CD14-positive monocyte (primary cell): Measurements from ENCODE around the gene ATP2B1. TPM values are rescaled to one million over a fixed set of nuclear protein-coding genes. Genes with fewer than 3 reads are reported as not detected.

Experiments used
- DNase-seq, 3 donors: peaks; one replicate each; pipeline ENCODE4 v3.0.0-alpha.2; 2011 to 2022
- H2AFZ ChIP-seq: 2 replicates; pipeline ENCODE4 v1.6.0; 2012; ENCODE audit warnings: mild to moderate bottlenecking, low read depth, low read length, inconsistent platforms; ENCODE audit not compliant: insufficient read depth, poor library complexity, severe bottlenecking
- H3K27ac ChIP-seq, 2 donors: 1 replicate in 1 of 2; 2 replicates in 1 of 2; pipeline ENCODE4 v1.5.1; 2012 to 2013; ENCODE audit warnings: low read length in 2 of 2, control low read depth in 1 of 2, inconsistent platforms in 1 of 2, low read depth in 1 of 2, mild to moderate bottlenecking in 1 of 2
- H3K27me3 ChIP-seq, 2 donors: one replicate each; pipeline versions ENCODE4 v1.6.0 to v1.6.1; 2011 to 2013; ENCODE audit warnings: low read length in 2 of 2; ENCODE audit not compliant: control insufficient read depth in 2 of 2, insufficient read depth in 2 of 2
- H3K36me3 ChIP-seq, 2 donors: replicated peaks in 1 of 2; 1 replicate in 1 of 2; 2 replicates in 1 of 2; pipeline versions ENCODE4 v1.5.1 to v1.6.1; 2012 to 2013; ENCODE audit warnings: low read length in 2 of 2, control low read depth in 1 of 2, inconsistent platforms in 1 of 2, mild to moderate bottlenecking in 1 of 2; ENCODE audit not compliant: insufficient read depth in 2 of 2, control insufficient read depth in 1 of 2
- H3K4me1 ChIP-seq, 2 donors: 1 replicate in 1 of 2; 2 replicates in 1 of 2; pipeline versions ENCODE4 v1.5.1 to v1.6.1; 2012 to 2013; ENCODE audit warnings: low read length in 2 of 2, control low read depth in 1 of 2, inconsistent platforms in 1 of 2, mild to moderate bottlenecking in 1 of 2, moderate library complexity in 1 of 2; ENCODE audit not compliant: insufficient read depth in 2 of 2, control insufficient read depth in 1 of 2
- H3K4me2 ChIP-seq: replicated peaks from 2 replicates; pipeline ENCODE3; 2012; ENCODE audit warnings: low read length, moderate library complexity, mild to moderate bottlenecking; ENCODE audit not compliant: poor library complexity, severe bottlenecking; ENCODE audit errors: extremely low read depth
- H3K4me3 ChIP-seq, 3 experiments: fragments of 200-600 bp in 1 of 3; sonication (generic) in 1 of 3; replicated peaks in 1 of 3; 1 replicate in 2 of 3; 2 replicates in 1 of 3; pipeline ENCODE4 v1.5.1; 2011 to 2013; ENCODE audit warnings: low read length in 3 of 3, mild to moderate bottlenecking in 3 of 3, control low read depth in 2 of 3, low read depth in 2 of 3, inconsistent platforms in 1 of 3, moderate library complexity in 1 of 3
- H3K79me2 ChIP-seq: 2 replicates; pipeline ENCODE4 v1.6.0; 2012; ENCODE audit warnings: mild to moderate bottlenecking, control low read depth, inconsistent platforms, low read length, moderate library complexity; ENCODE audit not compliant: insufficient read depth
- H3K9ac ChIP-seq: 2 replicates; pipeline ENCODE4 v1.6.0; 2017; ENCODE audit warnings: low read length, mild to moderate bottlenecking; ENCODE audit not compliant: insufficient read depth, poor library complexity, severe bottlenecking
- H3K9me3 ChIP-seq, 2 donors: replicated peaks in 1 of 2; 1 replicate in 1 of 2; 2 replicates in 1 of 2; pipeline versions ENCODE4 v1.5.1 to v1.6.1; 2012 to 2013; ENCODE audit warnings: low read length in 2 of 2, control low read depth in 1 of 2; ENCODE audit not compliant: control insufficient read depth in 1 of 2, insufficient read depth in 1 of 2
- H4K20me1 ChIP-seq: 2 replicates; pipeline ENCODE4 v1.6.0; 2012; ENCODE audit warnings: mild to moderate bottlenecking, low read length, control low read depth, moderate library complexity; ENCODE audit not compliant: insufficient read depth
- H3K27ac Mint-ChIP-seq, 7 donors: one replicate each; pipeline ENCODE4 v1.8.0; 2020; ENCODE audit warnings: mild to moderate bottlenecking in 7 of 7, mixed read lengths in 7 of 7, moderate library complexity in 6 of 7, inconsistent platforms in 2 of 7
- H3K27me3 Mint-ChIP-seq, 3 donors: one replicate each; pipeline ENCODE4 v1.8.0; 2021 to 2022; ENCODE audit warnings: low read depth in 3 of 3, mild to moderate bottlenecking in 3 of 3, mixed read lengths in 3 of 3, moderate library complexity in 3 of 3, inconsistent platforms in 1 of 3
- H3K36me3 Mint-ChIP-seq, 2 donors: one replicate each; pipeline ENCODE4 v1.8.0; 2020; ENCODE audit warnings: mixed read lengths in 2 of 2, inconsistent platforms in 1 of 2, mild to moderate bottlenecking in 1 of 2
- H3K4me1 Mint-ChIP-seq: one replicate; pipeline ENCODE4 v1.8.0; 2020; ENCODE audit warnings: mild to moderate bottlenecking, mixed read lengths
- H3K4me3 Mint-ChIP-seq, 2 donors: one replicate each; pipeline ENCODE4 v1.8.0; 2020; ENCODE audit warnings: mild to moderate bottlenecking in 2 of 2, mixed read lengths in 2 of 2, moderate library complexity in 1 of 2
- H3K9me3 Mint-ChIP-seq, 7 donors: one replicate each; pipeline ENCODE4 v1.8.0; 2020 to 2022; ENCODE audit warnings: mixed read lengths in 7 of 7, mild to moderate bottlenecking in 6 of 7, moderate library complexity in 6 of 7, inconsistent platforms in 2 of 7
- CTCF ChIP-seq: fragments of 200-600 bp; IDR thresholded peaks from one replicate; pipeline ENCODE4 v1.8.0; 2022; ENCODE audit warnings: antibody characterized with exemption, mild to moderate bottlenecking
- WGBS: methylation state at CpG from one replicate; pipeline ENCODE4 v1.1.5; 2013; ENCODE audit warnings: missing lambda C conversion rate; ENCODE audit not compliant: insufficient coverage; 5-methylcytosine and 5-hydroxymethylcytosine counted together
- intact Hi-C, 2 donors: fragments of 100-400 bp; cut with micrococcal nuclease; formaldehyde crosslinking; loops; one replicate each; pipeline versions ENCODE4 v1.15.0 to v1.15.1; 2023
- polyA plus RNA-seq, 3 donors: library from polyadenylated mRNA; depleted of rRNA in 1 of 3; unstranded in 2 of 3; stranded (reverse) in 1 of 3; fragments of 300-500 nt in 2 of 3; fragments of >200 nt in 1 of 3; fragmentation: Illumina TruSeq in 2 of 3; gene quantifications; 1 replicate in 2 of 3; 2 replicates in 1 of 3; pipeline ENCODE4 v1.2.3, GENCODE V29; 2012 to 2021

The ATP2B1 gene
- polyA plus RNA-seq, 3 donors = 35.9 to 59.3 (median 53.9) TPM

- Histone ChIP-seq H3K27me3 (peaks cover 0 to 1% of the 10 kb centered on the region in 2 donors), H3K9me3 (no peaks in the 10 kb centered on the region), H4K20me1 (peaks cover 100% of the 10 kb centered on the region), H3K9ac (no peak overlapping the region), H3K27ac (no peak overlapping the region), H2AFZ (no peak overlapping the region), H3K79me2 (peaks cover 98% of the 10 kb centered on the region), H3K4me1 (peaks cover 12 to 29% of the 10 kb centered on the region in 2 donors), H3K4me3 (no peak overlapping the region), H3K4me2 (no peak overlapping the region), H3K36me3 (no peaks in the 10 kb centered on the region)
- Mint-ChIP-seq H3K36me3 (peaks cover 70 to 71% of the 10 kb centered on the region in 2 donors), H3K4me3 (no peak overlapping the region), H3K27ac (no peak overlapping the region), H3K4me1 (peaks cover 58% of the 10 kb centered on the region), H3K27me3 (peaks cover 0 to 10% (median 6%) of the 10 kb centered on the region in 3 donors), H3K9me3 (peaks cover 0 to 3% (median 0%) of the 10 kb centered on the region in 7 donors)
- WGBS = 100% methylated on average over 1 of the region's 3 CpGs
- no peak for DNase-seq
- peak; percentile 13 for TF ChIP-seq CTCF
- intact Hi-C loops = no loop called here
Measured at GRCh38 chr12:89701606-89702206, 6.9 kb downstream of the ATP2B1 start.

- H4K20me1 ChIP-seq = peaks cover 100% of the 10 kb centered on the region
- no peak overlapping the region for H2AFZ ChIP-seq
- Mint-ChIP-seq H3K9me3 (no peaks in the 10 kb centered on the region), H3K27ac (peak overlapping the region in 1 of 7 donors; percentile 35), H3K36me3 (peaks cover 61 to 62% of the 10 kb centered on the region in 2 donors), H3K4me1 (peaks cover 50% of the 10 kb centered on the region), H3K27me3 (peaks cover 0 to 2% (median 0%) of the 10 kb centered on the region in 3 donors), H3K4me3 (no peak overlapping the region)
- peaks cover 98% of the 10 kb centered on the region for H3K79me2 ChIP-seq
- 100% methylated on average over 2 of the region's 4 CpGs for WGBS
- H3K4me3 ChIP-seq = no peak overlapping the region
- H3K27ac ChIP-seq = no peak overlapping the region
- H3K9ac ChIP-seq = no peak overlapping the region
- intact Hi-C loops = no loop called here
- no peak for DNase-seq
- H3K4me2 ChIP-seq = no peak overlapping the region
- peaks cover 10 to 17% of the 10 kb centered on the region in 2 donors for H3K4me1 ChIP-seq
- no peaks in the 10 kb centered on the region for H3K36me3 ChIP-seq
- H3K9me3 ChIP-seq = no peaks in the 10 kb centered on the region
- H3K27me3 ChIP-seq = no peaks in the 10 kb centered on the region
- TF ChIP-seq CTCF = no peak
Measured at GRCh38 chr12:89700191-89700810, 8.3 kb downstream of the ATP2B1 start.
